NCI-H1930 (cell line): Measurements from ENCODE around the gene DKKL1.
"Not testable (repeated sequence)": the region's sequence is repeated elsewhere in the genome, so short reads cannot be mapped to it uniquely, and the experiment has no call there.

Experiments used
- DNase-seq, 2 experiments: peaks; one replicate each; lab custom pipeline; 2025; lab: John Stamatoyannopoulos, UW

DKKL1 gene

DNA sequence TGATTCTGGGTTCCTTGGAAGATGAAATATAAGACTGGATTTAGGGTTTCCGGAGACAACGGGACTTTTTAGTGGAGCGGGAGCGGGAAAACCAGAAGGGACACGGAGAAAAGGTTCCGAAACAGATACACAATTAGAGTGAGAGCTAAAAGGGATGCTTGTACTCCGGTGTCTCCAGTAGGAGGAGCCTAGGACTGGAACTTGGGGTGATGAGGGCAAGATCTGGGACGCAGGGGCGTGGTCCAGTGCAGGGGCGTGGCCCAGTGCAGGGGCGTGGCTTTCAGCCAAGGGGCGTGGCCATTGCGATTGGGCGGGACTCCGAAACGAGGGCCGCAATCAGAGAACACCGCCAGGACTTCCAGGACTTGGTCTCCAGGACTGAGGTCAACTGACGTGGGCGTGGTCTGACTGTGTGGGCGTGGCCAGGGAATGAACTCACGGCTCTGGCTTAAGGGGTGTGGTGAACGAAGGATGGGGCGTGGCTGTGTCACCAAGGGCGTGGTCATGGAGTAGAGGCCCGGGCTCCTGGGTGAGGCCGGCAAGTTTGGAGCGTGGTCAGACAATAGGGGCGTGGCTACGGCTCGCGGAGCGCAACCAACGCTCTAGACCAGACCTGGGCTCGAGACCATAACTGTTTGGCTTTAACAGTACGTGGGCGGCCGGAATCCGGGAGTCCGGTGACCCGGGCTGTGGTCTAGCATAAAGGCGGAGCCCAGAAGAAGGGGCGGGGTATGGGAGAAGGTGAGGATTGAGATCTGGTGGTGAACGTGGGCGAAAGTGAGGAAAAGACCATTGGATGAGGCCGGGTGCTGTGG lies at the start of gene DKKL1:
Gene DKKL1, plus strand, starts transcription at position 610 of the 815 bp plus-strand sequence. Its CDS starts 122 bp downstream, at position 732.
- DNase-seq: peak; percentile 79 to 85

GRCh38 chr19:49315111-49315510 lies 48.6 kb upstream of the DKKL1 start:
- no peak for DNase-seq

DNA sequence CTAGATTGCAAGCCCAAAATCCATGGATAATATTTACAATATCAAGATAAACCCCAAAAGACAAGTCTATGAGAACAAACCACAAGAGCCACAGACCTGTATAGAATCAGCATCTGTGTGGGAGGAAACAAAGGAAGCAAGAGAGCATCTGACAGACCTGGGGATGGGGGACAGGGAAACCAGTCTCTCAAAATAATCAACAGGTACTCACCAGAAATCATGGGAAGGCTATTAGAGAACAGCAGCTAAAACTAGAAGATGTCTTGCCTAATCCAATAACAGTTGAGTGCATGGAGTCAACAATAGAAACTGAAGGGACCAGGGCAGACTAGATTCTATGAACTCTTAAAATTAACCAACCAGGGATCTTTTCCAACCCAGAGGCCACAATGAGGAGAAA lies 47.4 kb upstream of the DKKL1 start:
- DNase-seq: no peak

DNA sequence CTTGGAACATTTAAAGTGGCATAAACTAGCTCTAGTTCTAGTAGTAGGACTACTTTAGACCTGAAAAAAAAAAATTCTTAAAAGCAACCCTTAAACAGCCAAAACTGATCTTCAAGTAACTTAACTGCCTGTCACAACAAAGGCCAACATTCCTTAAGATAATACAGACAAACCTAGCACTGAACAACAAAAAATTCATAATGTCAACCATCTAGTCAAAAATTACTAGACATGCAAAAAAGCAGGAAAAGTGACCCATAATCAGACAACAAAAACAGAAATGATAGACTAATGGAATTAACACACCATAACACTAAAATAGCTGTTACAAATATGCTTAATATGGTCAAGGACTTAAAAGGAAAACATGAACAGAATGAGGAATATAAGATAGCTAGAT lies 45.4 kb upstream of the DKKL1 start:
- DNase-seq: no peak

- no peak for DNase-seq
These were observed 38.7 kb upstream of the DKKL1 start, which contains the start of gene SLC6A16 for GRCh38 chr19:49324801-49325576. SLC6A16 (minus strand) TSS chr19:49325191; CDS start chr19:49311347, 13,844 bp downstream.

DNA sequence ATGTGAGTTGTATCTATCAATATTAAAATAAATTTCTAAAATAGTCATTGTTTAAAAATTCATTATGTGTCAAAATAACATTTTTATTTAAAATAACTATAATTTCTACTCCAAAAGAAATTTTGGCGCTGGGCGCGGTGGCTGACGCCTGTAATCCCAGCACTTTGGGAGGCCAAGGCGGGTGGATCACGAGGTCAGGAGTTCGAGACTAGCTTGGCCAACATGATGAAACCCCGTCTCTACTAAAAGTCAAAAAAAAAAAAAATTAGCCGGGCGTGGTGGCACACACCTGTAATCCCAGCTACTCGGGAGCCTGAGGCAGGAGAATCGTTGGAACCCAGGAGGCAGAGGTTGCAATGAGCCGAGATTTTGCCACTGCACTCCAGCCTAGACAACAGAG lies 37.9 kb upstream of the DKKL1 start:
- DNase-seq: not testable (repeated sequence)

DNA sequence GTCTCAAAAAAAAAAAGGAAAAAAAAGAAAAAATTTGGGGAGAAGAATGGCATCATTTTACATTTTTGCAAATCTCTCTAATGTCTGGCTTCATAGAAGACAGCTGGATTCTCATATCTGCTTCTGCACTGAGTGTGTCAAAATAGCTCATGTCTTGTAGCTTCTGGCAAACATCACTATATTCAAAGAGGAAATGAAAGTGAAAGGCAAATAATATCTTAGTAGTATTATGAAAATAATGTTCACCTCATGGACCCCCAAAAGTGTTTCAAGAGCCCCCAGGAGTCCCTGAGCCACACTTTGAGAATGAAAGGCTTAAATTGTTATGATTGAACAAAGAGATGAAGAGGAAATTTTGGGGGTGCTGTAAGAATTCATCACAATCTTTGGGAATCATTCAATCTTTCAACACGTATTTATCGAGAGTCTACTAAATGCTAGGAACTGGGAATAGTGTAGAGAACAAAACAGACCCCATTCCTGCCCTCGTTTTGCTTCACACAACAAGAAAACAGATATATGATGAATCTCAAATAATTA lies 37.4 kb upstream of the DKKL1 start:
- no peak for DNase-seq

DNA sequence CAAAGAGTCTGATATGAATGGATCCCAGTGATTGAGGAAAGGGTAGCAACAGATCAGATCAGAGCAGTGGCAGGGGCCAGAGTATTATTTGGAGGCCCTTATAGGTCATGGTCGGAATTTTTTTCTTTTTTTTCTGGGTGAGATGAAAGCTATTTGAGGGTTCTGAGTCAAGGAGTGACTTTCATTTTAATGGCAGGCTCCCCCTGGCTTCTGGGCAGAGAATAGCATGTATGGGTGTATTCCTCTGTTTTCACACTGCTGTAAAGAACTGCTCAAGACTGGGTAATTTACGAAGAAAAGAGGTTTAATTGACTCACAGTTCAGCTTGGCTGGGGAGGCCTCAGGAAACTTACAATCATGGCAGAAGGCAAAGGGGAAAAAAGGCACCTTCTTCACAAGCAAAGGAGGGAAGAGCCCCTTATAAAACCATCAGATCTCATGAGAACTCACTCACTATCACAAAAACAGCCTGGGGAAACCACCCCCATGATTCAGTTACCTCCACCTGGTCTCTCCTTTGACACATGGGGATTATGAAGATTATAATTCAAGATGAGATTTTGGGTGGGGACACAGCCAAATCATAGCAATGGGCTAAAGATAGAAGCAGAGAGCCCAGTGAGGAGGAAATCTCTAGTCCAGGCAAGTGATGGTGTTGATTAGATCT lies 35.7 kb upstream of the DKKL1 start:
- no peak for DNase-seq

DNA sequence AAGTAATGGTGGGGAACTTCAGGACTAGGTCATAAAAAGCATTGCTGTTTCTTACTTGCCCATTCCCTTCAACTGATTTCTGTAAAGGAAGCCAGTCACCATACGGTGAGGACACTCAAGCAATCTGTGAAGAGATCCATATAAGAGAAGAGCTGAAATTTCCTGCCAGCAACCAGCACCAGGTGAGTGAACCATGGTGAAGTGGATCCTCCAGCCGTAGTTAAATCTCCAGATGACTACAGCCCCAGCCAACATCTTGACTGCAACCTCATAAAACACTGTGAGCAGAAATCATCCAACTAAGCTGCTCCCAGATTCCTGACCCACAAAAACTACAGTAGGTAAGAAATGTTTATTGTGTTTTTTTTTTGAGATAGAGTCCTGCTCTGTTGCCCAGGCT lies 34.9 kb upstream of the DKKL1 start:
- no peak for DNase-seq

DNA sequence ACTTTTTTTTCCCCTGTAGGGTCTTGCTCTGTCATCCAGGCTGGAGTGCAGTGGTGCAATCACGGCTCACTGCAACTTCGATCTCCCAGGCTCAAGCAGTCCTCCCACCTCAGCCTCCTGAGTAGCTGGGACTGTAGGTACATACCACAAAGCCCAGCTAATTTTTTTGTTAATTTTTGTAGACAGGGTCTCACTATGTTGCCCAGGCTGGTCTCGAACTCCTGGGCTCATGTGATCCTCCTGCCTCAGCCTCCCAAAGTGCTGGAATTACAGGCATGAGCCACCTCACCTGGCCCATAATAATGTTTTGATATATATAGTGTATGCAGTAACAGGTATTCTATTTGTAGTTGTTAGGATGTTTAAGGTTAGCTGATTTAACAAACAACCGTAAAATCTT lies 32.5 kb upstream of the DKKL1 start:
- DNase-seq: not testable (repeated sequence)

DNA sequence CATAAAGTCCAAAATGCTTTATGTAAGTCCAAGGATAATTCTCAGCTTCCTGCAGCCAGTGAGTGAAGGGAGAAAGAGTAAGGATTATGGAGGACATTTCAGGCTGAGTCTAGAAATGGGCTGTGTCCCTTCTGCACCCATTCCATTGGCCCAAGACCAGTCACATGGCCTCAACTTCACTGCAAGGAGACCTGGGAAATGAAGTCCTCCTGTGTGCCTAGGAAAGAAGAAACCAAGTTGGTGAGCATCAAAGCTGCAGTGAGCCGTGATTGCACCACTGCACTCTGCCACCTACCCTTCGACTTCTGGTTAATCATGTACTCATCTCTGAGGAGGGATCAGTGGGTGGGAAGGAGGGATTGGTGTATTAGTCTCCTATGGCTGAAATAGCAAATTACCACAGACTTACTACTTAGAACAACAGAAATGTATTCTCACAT lies 32.0 kb upstream of the DKKL1 start:
- no peak for DNase-seq

GRCh38 chr19:49332691-49333417 lies 30.8 kb upstream of the DKKL1 start:
- DNase-seq: not testable (repeated sequence)

DNA sequence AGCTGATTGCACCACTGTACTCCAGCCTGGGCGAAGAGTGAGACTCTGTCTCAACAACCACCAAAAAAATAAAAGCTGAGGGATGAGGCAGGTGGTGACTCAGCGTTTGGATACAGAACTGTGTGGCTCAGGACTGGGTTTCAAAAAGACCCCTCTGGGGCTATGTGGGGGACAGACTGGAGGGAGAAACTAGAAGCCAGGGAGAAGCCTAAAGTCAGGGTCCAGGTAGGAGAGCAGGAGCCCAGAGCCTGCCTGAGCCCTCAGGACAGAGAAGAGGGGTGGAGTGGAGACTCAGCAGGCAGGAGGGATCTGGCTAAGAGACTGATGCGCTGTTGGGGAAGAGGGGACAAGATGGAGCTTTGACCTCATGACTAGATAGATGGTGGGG lies 30.3 kb upstream of the DKKL1 start:
- DNase-seq: no peak

- DNase-seq: no peak
These were observed 29.8 kb upstream of the DKKL1 start for GRCh38 chr19:49333811-49334288.

GRCh38 chr19:49335071-49335783 lies 28.4 kb upstream of the DKKL1 start, which contains the start of gene CD37:
CD37 (plus strand) TSS chr19:49335406; CDS start chr19:49335541, 135 bp downstream.
- no peak for DNase-seq

GRCh38 chr19:49335784-49336481 lies 27.7 kb upstream of the DKKL1 start:
- DNase-seq: no peak

DNA sequence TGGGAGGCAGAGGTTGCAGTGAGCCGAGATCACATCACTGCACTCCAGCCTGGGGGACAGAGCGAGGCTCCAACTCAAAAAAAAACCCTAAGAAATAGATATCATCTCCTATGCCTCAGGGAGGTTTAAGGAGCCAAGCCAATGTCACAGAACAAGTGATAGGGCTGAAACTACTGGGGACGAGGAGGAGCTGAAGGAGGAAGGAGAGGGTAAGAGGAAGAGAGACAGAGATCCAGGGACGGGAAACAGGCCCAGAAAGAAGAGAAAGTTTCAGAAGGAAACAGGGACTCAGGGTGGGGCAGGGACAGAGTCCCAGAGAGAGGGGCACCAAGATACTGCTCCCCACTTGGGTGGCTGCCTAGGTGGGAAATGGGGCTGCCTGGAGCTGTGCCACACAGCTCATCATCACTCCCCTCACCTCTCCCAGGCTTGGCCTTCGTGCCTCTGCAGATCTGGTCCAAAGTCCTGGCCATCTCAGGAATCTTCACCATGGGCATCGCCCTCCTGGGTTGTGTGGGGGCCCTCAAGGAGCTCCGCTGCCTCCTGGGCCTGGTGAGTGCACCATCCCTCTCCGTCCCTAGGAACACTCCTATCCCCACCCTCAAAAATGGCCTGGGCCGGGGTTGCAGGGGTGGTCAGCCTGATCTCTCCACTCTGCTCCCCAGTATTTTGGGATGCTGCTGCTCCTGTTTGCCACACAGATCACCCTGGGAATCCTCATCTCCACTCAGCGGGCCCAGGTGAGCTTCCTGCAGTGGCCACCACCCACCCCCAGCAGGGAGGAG lies 27.0 kb upstream of the DKKL1 start:
- no peak for DNase-seq

GRCh38 chr19:49337267-49338022 lies 26.2 kb upstream of the DKKL1 start:
- no peak for DNase-seq
